Astrocyte (in vitro differentiated cells and primary cell): ENCODE data around the gene LGI1. TPM values are rescaled to one million over a fixed set of nuclear protein-coding genes. Genes with fewer than 3 reads are reported as not detected.
A peak's percentile ranks its signal among the peaks of the same experiment; 100 is the strongest.

Experiments used
- DNase-seq: peaks from one replicate; pipeline ENCODE4 v3.0.0-alpha.2; 2010; ENCODE audit warnings: low read depth
- FAIRE-seq: peaks from 2 replicates; lab custom pipeline; 2011; peaks lifted over from hg19 to GRCh38; lab: Jason Lieb, UNC
- H2AFZ ChIP-seq: 2 replicates; pipeline ENCODE4 v1.6.0; 2012; ENCODE audit warnings: low read depth, low read length, inconsistent platforms
- H3K27ac ChIP-seq: 2 replicates; pipeline ENCODE4 v1.5.1; 2011; ENCODE audit warnings: low read depth, low read length, inconsistent platforms
- H3K27me3 ChIP-seq: 2 replicates; pipeline ENCODE4 v1.6.0; 2011; ENCODE audit warnings: low read length, inconsistent platforms; ENCODE audit not compliant: insufficient read depth
- H3K36me3 ChIP-seq: 2 replicates; pipeline ENCODE4 v1.5.1; 2011; ENCODE audit warnings: low read length, inconsistent platforms; ENCODE audit not compliant: insufficient read depth
- H3K4me1 ChIP-seq: 2 replicates; pipeline ENCODE4 v1.5.1; 2011; ENCODE audit warnings: low read length, inconsistent platforms; ENCODE audit not compliant: insufficient read depth
- H3K4me2 ChIP-seq: 2 replicates; pipeline ENCODE4 v1.6.0; 2012; ENCODE audit warnings: low read length, inconsistent platforms
- H3K4me3 ChIP-seq: 2 replicates; pipeline ENCODE4 v1.5.1; 2011; ENCODE audit warnings: low read depth, mild to moderate bottlenecking, low read length, inconsistent platforms; ENCODE audit not compliant: insufficient read depth
- H3K79me2 ChIP-seq: 2 replicates; pipeline ENCODE4 v1.6.0; 2012; ENCODE audit warnings: mild to moderate bottlenecking, low read length, inconsistent platforms; ENCODE audit not compliant: insufficient read depth
- H3K9ac ChIP-seq: 2 replicates; pipeline ENCODE4 v1.6.0; 2012; ENCODE audit warnings: mild to moderate bottlenecking, low read length, inconsistent platforms
- H3K9me3 ChIP-seq: 2 replicates; pipeline ENCODE4 v1.5.1; 2012; ENCODE audit warnings: low read depth, mild to moderate bottlenecking, low read length, inconsistent platforms; ENCODE audit not compliant: insufficient read depth
- H4K20me1 ChIP-seq: 2 replicates; pipeline ENCODE4 v1.6.0; 2012; ENCODE audit warnings: low read length, inconsistent platforms; ENCODE audit not compliant: insufficient read depth
- H3K27ac Mint-ChIP-seq: one replicate; pipeline ENCODE4 v1.8.0; 2021; ENCODE audit warnings: mild to moderate bottlenecking, mixed read lengths; ENCODE audit not compliant: unreplicated experiment
- H3K27me3 Mint-ChIP-seq: one replicate; pipeline ENCODE4 v1.8.0; 2021; ENCODE audit warnings: low read depth, mixed read lengths; ENCODE audit not compliant: unreplicated experiment
- H3K36me3 Mint-ChIP-seq: one replicate; pipeline ENCODE4 v1.8.0; 2021; ENCODE audit warnings: low read depth, mixed read lengths; ENCODE audit not compliant: unreplicated experiment
- H3K4me1 Mint-ChIP-seq: one replicate; pipeline ENCODE4 v1.8.0; 2021; ENCODE audit warnings: low read depth, mixed read lengths; ENCODE audit not compliant: unreplicated experiment
- H3K4me3 Mint-ChIP-seq: one replicate; pipeline ENCODE4 v1.8.0; 2021; ENCODE audit warnings: mild to moderate bottlenecking, moderate library complexity, mixed read lengths; ENCODE audit not compliant: unreplicated experiment
- H3K9me3 Mint-ChIP-seq: one replicate; pipeline ENCODE4 v1.8.0; 2021; ENCODE audit warnings: mild to moderate bottlenecking, mixed read lengths; ENCODE audit not compliant: unreplicated experiment
- EZH2 ChIP-seq: IDR thresholded peaks from 2 replicates; pipeline ENCODE4 v1.6.1; 2012; ENCODE audit warnings: mild to moderate bottlenecking, low read length, inconsistent platforms; ENCODE audit not compliant: insufficient read depth
- total RNA-seq: library from RNA; stranded (reverse); gene quantifications from 2 replicates; pipeline ENCODE4 v1.2.1, GENCODE V29; 2021
- TF ChIP-seq, protein P1 (sequence below): IDR thresholded peaks from 2 replicates; pipeline ENCODE4 v1.5.1; 2011; ENCODE audit warnings: low read depth, mild to moderate bottlenecking, inconsistent platforms, low read length, moderate library complexity; ENCODE audit not compliant: insufficient read depth

Gene LGI1
- total RNA-seq, 1 donor from 2014 or later: 2.0 TPM

DNA sequence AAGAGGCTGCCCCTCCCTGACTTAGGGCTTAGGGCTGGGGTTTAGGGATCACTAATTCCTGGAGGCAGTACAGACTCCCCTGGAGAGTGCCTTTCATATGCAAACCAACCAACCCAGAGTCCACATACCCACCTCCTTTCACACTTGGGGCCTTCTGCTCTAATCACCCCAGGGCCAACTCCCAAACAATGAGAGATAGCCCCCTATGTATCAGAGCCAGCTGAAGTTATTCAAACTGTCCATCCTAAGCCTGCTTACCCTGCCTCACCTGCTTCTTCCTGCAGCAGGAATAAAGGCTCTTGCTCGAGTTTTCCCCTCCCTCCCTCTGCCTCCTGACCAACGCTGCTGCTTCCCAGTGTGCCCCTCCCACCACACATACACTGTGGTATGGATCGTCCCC is 84.2 kb downstream of the LGI1 start:
- DNase-seq: no peak
- Histone ChIP-seq H3K4me3 (no peak overlapping the region), H3K4me2 (no peak overlapping the region), H3K27ac (no peak overlapping the region), H3K9ac (no peak overlapping the region), H3K36me3 (no peaks in the 10 kb centered on the region), H3K9me3 (no peaks in the 10 kb centered on the region), H4K20me1 (no peaks in the 10 kb centered on the region), H2AFZ (peak overlapping the region; percentile 11), H3K79me2 (no peaks in the 10 kb centered on the region), H3K4me1 (no peaks in the 10 kb centered on the region), H3K27me3 (peaks cover 5% of the 10 kb centered on the region)
- Mint-ChIP-seq H3K4me3 (no peak overlapping the region), H3K36me3 (no peaks in the 10 kb centered on the region), H3K9me3 (peaks cover 6% of the 10 kb centered on the region), H3K4me1 (no peaks in the 10 kb centered on the region), H3K27me3 (peaks cover 55% of the 10 kb centered on the region), H3K27ac (no peak overlapping the region)
- TF ChIP-seq, protein P1, sequence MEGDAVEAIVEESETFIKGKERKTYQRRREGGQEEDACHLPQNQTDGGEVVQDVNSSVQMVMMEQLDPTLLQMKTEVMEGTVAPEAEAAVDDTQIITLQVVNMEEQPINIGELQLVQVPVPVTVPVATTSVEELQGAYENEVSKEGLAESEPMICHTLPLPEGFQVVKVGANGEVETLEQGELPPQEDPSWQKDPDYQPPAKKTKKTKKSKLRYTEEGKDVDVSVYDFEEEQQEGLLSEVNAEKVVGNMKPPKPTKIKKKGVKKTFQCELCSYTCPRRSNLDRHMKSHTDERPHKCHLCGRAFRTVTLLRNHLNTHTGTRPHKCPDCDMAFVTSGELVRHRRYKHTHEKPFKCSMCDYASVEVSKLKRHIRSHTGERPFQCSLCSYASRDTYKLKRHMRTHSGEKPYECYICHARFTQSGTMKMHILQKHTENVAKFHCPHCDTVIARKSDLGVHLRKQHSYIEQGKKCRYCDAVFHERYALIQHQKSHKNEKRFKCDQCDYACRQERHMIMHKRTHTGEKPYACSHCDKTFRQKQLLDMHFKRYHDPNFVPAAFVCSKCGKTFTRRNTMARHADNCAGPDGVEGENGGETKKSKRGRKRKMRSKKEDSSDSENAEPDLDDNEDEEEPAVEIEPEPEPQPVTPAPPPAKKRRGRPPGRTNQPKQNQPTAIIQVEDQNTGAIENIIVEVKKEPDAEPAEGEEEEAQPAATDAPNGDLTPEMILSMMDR: no peak
- no peak for TF ChIP-seq EZH2
- no peak for FAIRE-seq

DNA sequence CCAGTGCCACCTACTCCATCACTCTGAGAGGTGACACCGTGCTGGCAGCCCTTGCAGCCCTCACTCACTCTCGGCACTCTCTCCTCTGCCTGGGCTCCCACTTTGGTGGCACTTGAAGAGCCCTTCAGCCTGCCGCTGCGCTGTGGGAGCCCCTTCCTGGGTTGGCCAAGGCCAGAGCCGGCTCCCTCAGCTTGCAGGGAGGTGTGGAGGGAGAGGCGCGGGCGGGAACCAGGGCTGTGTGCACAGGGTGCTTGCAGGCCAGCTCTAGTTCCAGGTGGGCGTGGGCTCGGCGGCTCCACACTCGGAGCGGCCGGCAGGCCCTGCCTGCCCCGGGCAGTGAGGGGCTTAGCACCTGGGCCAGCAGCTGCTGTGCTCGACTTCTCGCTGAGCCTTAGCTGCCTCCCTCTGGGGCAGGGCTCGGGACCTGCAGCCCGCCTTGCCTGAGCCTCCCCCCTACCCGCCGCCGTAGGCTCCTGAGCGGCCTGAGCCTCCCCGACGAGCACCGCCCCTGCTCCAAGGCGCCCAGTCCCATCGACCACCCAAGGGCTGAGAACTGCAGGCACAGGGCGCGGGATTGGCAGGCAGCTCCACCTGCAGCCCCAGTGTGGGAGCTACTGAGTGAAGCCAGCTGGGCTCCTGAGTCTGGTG is 87.4 kb downstream of the LGI1 start:
- Histone ChIP-seq H4K20me1 (no peaks in the 10 kb centered on the region), H3K27ac (no peak overlapping the region), H3K9me3 (no peaks in the 10 kb centered on the region), H3K4me2 (no peak overlapping the region), H3K4me1 (no peaks in the 10 kb centered on the region), H3K4me3 (no peak overlapping the region), H3K36me3 (no peaks in the 10 kb centered on the region), H2AFZ (no peak overlapping the region), H3K27me3 (peaks cover 10% of the 10 kb centered on the region), H3K79me2 (no peaks in the 10 kb centered on the region), H3K9ac (no peak overlapping the region)
- H3K36me3 Mint-ChIP-seq: no peaks in the 10 kb centered on the region
- no peak for FAIRE-seq
- peaks cover 39% of the 10 kb centered on the region for H3K27me3 Mint-ChIP-seq
- H3K27ac Mint-ChIP-seq: no peak overlapping the region
- H3K4me1 Mint-ChIP-seq: no peaks in the 10 kb centered on the region
- H3K4me3 Mint-ChIP-seq: no peak overlapping the region
- no peak for DNase-seq
- TF ChIP-seq EZH2: no peak
- TF ChIP-seq, protein P1: no peak
- peaks cover 6% of the 10 kb centered on the region for H3K9me3 Mint-ChIP-seq

Other genes with a start within 250 kb of the LGI1 start
- not detected in 2 replicates for gene FFAR4, start 191.3 kb upstream of the LGI1 start, total RNA-seq
- gene RBP4, start 156.7 kb upstream of the LGI1 start, total RNA-seq: 0.27 and 0.36 TPM in 2 replicates
- gene PDE6C, start 145.4 kb upstream of the LGI1 start, total RNA-seq: not detected in 2 replicates
- gene FRA10AC1, start 55.3 kb upstream of the LGI1 start, total RNA-seq: 10.6 and 13.2 TPM in 2 replicates
- gene SLC35G1, start 136.0 kb downstream of the LGI1 start, total RNA-seq: 3.2 and 3.5 TPM in 2 replicates
- 0.58 and 0.84 TPM in 2 replicates for gene PLCE1, start 236.0 kb downstream of the LGI1 start, total RNA-seq